Measurements from ENCODE around the gene OTUD5.

GRCh38 chrX:48975041-48975440 lies 17.6 kb upstream of the OTUD5 start:
- TF ChIP-seq CTCF (conservative IDR thresholded peaks at IDR 0.05; ENCODE audit: low read depth, low read length): no peak
- TF ChIP-seq EZH2phosphoT487 (IDR thresholded peaks at IDR 0.05; ENCODE audit: borderline replicate concordance, low read length): no peak

Data from PC-3 (cell line).